HepG2 (cell line): ENCODE data around the gene LMAN2L. TPM values are rescaled to one million over a fixed set of nuclear protein-coding genes. Genes with fewer than 3 reads are reported as not detected.
A peak's percentile ranks its signal among the peaks of the same experiment; 100 is the strongest.

ENCODE experiments used
- CCAR2 ChIP-seq: fragments of 200-400 bp; formaldehyde crosslinking; optimal IDR thresholded peaks from 2 replicates; pipeline ENCODE3; 2018; ENCODE audit warnings: low read depth, mild to moderate bottlenecking, low read length, moderate library complexity
- CSRNP1 ChIP-seq: sonication (generic); formaldehyde crosslinking; IDR thresholded peaks from 2 replicates; pipeline ENCODE4 v1.8.1; 2023; ENCODE audit warnings: mild to moderate bottlenecking, missing genetic modification reagents
- KLF16 ChIP-seq, 2 experiments: sonication (generic) in 1 of 2; formaldehyde crosslinking in 1 of 2; IDR thresholded peaks; 2 replicates each; pipeline versions ENCODE4 v1.6.1 to v1.8.0; 2016 to 2023; ENCODE audit warnings: missing genetic modification reagents in 2 of 2, missing compliant biosample characterization in 1 of 2
- MIER2 ChIP-seq: IDR thresholded peaks from 2 replicates; pipeline ENCODE4 v1.6.1; 2016; ENCODE audit warnings: missing biosample characterization, missing genetic modification reagents
- MXI1 ChIP-seq: IDR thresholded peaks from 3 replicates; pipeline ENCODE4 v1.6.1; 2012; ENCODE audit warnings: low read depth, low read length, inconsistent platforms, borderline replicate concordance
- NFYB ChIP-seq: sonication (generic); formaldehyde crosslinking; IDR thresholded peaks from 2 replicates; pipeline ENCODE4 v1.4.0; 2020; ENCODE audit warnings: missing genetic modification reagents
- POGZ ChIP-seq: sonication (generic); formaldehyde crosslinking; IDR thresholded peaks from 2 replicates; pipeline ENCODE4 v1.4.0; 2020; ENCODE audit warnings: mild to moderate bottlenecking, missing genetic modification reagents
- RBM39 ChIP-seq: fragments of 200-400 bp; formaldehyde crosslinking; IDR thresholded peaks from one replicate; pipeline ENCODE4 v1.6.1; 2018; ENCODE audit warnings: antibody characterized with exemption, mild to moderate bottlenecking, low read depth, low read length; ENCODE audit not compliant: poor library complexity, severe bottlenecking
- SOX5 ChIP-seq: IDR thresholded peaks from 2 replicates; pipeline ENCODE4 v1.6.1; 2016; ENCODE audit warnings: borderline replicate concordance
- SP140L ChIP-seq: sonication (generic); formaldehyde crosslinking; IDR thresholded peaks from 2 replicates; pipeline ENCODE4 v1.4.0; 2020; ENCODE audit warnings: missing genetic modification reagents, borderline replicate concordance
- SRSF9 ChIP-seq: fragments of 200-400 bp; formaldehyde crosslinking; IDR thresholded peaks from 2 replicates; pipeline ENCODE4 v1.6.1; 2018; ENCODE audit warnings: borderline replicate concordance, mild to moderate bottlenecking, low read depth, low read length; ENCODE audit not compliant: insufficient read depth, poor library complexity, severe bottlenecking
- TRAFD1 ChIP-seq: sonication (generic); formaldehyde crosslinking; IDR thresholded peaks from 2 replicates; pipeline ENCODE4 v1.5.1; 2020; ENCODE audit warnings: missing genetic modification reagents, mild to moderate bottlenecking, borderline replicate concordance
- ZHX2 ChIP-seq, 2 experiments: sonication (generic) in 1 of 2; formaldehyde crosslinking in 1 of 2; IDR thresholded peaks; 2 replicates each; pipeline versions ENCODE4 v1.6.1 to v1.9.0; 2014 to 2022; ENCODE audit warnings: antibody characterized with exemption in 1 of 2, borderline replicate concordance in 1 of 2, inconsistent platforms in 1 of 2, low read depth in 1 of 2, missing genetic modification reagents in 1 of 2
- ZNF367 ChIP-seq: sonication (generic); formaldehyde crosslinking; IDR thresholded peaks from 2 replicates; pipeline ENCODE4 v1.4.0; 2020; ENCODE audit warnings: missing genetic modification reagents, borderline replicate concordance
- ZNF441 ChIP-seq: sonication (generic); formaldehyde crosslinking; IDR thresholded peaks from 2 replicates; pipeline ENCODE4 v1.7.0; 2021; ENCODE audit warnings: missing genetic modification reagents, borderline replicate concordance
- ZNF781 ChIP-seq: sonication (generic); formaldehyde crosslinking; IDR thresholded peaks from 2 replicates; pipeline ENCODE4 v1.5.1; 2020; ENCODE audit warnings: borderline replicate concordance, mild to moderate bottlenecking, missing genetic modification reagents; ENCODE audit errors: not compliant biosample characterization
- ZSCAN31 ChIP-seq: sonication (generic); formaldehyde crosslinking; IDR thresholded peaks from 2 replicates; pipeline ENCODE4 v1.5.0; 2020; ENCODE audit warnings: low read depth, mild to moderate bottlenecking, missing genetic modification reagents
- polyA plus RNA-seq, 8 experiments: library from polyadenylated mRNA; depleted of rRNA in 3 of 8; stranded (reverse) in 7 of 8; unstranded in 1 of 8; fragments of >200 nt; fragmentation: Illumina TruSeq in 4 of 8; extraction: Trizol in 4 of 8; gene quantifications; 2 replicates each; pipeline versions ENCODE4 v1.2.1 to v1.2.3, GENCODE V29; 2011 to 2016; ENCODE audit warnings: low read depth in 4 of 8, missing spikeins in 1 of 8, mixed read lengths in 1 of 8; ENCODE audit not compliant: insufficient read depth in 1 of 8
- total RNA-seq, 5 experiments: library from RNA; depleted of rRNA; stranded (reverse); fragments of >200 nt; fragmentation: Illumina TruSeq; extraction: Trizol; gene quantifications; 2 replicates each; pipeline ENCODE4 v1.2.3, GENCODE V29; 2016; ENCODE audit warnings: low read depth in 1 of 5

LMAN2L gene
- total and polyA plus RNA-seq, 2 of the 13 experiments (the other 11 are each of a cell fraction or from before 2014, with no cell fraction given) = 39.1 to 57.9 TPM

- TF ChIP-seq SP140L (CRISPR knock-in tag) (no peak), MXI1 (peak; percentile 82; the same call in 2 of the 3 replicates), RBM39 (peak; percentile 51), SOX5 (CRISPR knock-in tag) (no peak), NFYB (CRISPR knock-in tag) (peak; percentile 43), ZHX2 (IDR thresholded peaks at IDR 0.05; ENCODE audit: low read depth) (0 out of 2 replicates have a peak, but pooled peaks have one; percentile 14), ZHX2 (CRISPR knock-in tag; IDR thresholded peaks at IDR 0.05; ENCODE audit: borderline replicate concordance) (0 out of 2 replicates have a peak, but pooled peaks have one; percentile 85), TRAFD1 (CRISPR knock-in tag) (no peak), POGZ (CRISPR knock-in tag) (no peak; the same call in 1 of the 2 replicates), ZNF781 (CRISPR knock-in tag) (no peak), CSRNP1 (CRISPR knock-in tag) (no peak), ZNF367 (CRISPR knock-in tag) (no peak; the same call in 1 of the 2 replicates), CCAR2 (no peak), KLF16 (CRISPR knock-in tag; IDR thresholded peaks at IDR 0.05) (peak in 1 of 2 experiments; percentile 50; a peak in 1 of 4 replicates), SRSF9 (no peak), ZSCAN31 (peak; percentile 70; the same call in 1 of the 2 replicates), ZNF441 (CRISPR knock-in tag) (peak; percentile 24; the same call in 1 of the 2 replicates), MIER2 (CRISPR knock-in tag) (peak; percentile 61; the same call in 1 of the 2 replicates)
Observed at GRCh38 chr2:96760036-96760985, 20.4 kb upstream of the LMAN2L start, which contains the start of gene CNNM4 (continued).
